ENCODE results near the gene TP53BP2.

TP53BP2 gene

DNA sequence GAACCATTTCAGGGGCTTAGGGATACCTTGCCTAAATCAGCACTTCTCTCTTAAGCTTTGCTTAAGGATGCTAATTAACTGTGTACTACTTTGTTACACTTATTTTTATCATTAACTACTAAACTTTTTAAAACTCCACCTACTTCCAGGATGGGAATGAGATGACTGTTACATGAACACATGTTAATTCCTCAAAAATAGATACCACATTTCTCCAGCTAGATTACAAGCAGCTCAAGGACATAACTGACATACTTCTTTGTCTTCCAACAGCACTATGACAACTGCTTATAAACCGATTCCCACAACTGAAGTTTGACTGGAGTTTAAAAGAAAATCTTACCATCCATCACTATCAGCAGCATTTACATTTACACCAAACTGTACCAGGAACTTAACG is 53.7 kb downstream of the TP53BP2 start:
- no peak for DNase-seq (ENCODE audit: low read depth)

DNA sequence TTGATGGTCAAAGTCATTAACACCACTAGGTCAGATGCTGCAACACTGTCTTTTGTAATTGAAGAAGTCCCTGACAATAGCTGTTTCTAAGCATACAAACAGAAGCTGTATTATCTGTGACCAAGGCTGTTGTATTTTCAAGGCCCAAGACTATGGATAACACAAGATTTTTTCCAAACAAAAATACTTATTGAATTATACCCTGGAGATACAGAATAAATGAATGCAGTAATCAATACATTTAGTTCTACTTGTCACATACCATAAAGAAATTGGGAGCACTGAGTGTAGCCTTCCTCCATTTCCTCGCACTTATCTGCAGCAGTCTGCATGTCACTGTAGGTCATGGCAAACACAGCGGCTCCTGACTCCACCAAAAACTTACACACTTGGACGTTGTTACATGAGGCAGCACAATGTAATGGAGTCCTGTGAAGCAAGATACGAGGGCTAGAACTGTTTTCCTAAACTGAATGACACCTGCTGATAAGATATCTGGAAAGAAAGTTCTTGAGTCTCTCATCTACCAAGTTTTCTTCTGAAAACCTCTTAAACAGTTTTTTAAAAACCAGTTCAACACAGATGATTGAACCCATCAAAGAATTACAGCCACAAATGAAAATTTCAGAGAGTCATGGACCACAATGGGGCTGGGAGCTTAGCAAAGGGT is 56.9 kb downstream of the TP53BP2 start:
- no peak for DNase-seq (ENCODE audit: low read depth)

DNA sequence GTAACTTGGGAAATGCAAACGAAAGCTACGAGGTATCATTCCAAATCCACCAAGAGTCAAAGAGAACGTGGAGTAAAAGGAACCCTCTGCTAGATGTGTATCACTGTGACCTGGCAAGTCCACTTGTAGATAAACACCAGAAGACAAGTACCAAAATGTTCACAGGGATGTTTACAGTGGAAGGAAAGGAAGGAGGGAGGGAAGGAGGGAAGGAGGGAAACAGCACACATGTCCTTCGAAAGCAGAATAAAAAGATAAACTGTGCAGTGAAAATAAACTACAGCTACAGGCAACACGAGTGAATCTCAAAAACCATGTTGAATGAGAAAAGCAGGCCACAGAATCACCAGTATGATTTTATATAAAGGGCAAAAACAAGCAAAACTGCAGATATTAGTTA is 59.9 kb downstream of the TP53BP2 start:
- no peak for DNase-seq (ENCODE audit: low read depth)

DNA sequence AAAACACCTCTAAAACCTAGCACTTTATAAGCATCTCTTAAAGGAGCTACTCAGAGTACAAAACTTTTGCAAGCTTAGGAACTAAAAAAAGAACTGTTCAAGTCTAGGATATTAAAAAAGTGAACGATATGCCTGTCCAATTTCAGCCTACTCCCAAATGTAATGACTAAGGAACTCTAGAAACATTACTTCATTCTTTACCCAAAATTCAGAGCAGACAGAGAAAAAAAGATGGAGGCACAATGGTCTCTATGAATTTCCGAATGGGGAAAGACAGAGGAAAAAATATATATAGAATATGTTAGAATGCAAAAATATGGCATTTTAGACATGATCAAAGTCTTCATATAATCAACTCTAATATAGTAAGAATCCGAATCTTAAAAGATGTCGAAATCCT is 61.2 kb downstream of the TP53BP2 start:
- DNase-seq (ENCODE audit: low read depth): no peak

DNA sequence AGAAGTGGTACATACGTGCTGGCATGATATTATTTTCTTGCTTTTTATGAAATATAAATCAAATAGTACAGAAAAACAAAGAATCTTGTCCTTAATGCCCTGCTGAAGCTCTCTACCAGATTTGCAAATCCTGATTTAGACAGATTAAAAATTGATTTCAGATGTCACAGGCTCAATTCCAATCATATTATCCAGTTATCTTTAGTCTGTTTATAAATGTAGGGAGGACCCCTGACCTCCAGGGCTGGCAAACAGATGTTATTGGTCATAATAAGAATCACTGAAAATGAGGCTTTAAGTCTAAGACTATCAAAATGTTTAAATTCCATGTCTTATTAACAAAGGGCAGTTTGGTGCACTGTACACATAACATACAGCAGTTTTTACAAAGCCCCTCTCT is 62.1 kb downstream of the TP53BP2 start:
- no peak for DNase-seq (ENCODE audit: low read depth)

DNA sequence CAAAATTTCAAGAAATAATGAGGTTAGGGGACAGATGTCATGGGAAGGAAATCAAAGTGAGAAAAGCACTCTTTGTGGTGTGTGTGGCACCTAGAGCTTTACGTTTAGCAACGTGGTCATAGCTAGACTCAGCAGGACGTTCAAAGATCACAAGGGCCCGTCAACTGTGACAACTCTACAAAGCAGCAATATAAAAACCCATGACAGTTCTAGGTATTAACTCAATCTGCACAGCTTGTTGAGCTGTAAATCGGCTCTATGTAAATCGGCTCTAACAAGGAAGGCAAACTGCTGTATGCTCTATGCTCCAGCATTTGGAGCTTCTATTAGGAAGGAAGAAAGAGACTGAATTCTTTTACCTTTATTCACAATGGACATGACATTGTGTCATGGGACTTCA is 64.8 kb downstream of the TP53BP2 start:
- DNase-seq (ENCODE audit: low read depth): no peak

DNA sequence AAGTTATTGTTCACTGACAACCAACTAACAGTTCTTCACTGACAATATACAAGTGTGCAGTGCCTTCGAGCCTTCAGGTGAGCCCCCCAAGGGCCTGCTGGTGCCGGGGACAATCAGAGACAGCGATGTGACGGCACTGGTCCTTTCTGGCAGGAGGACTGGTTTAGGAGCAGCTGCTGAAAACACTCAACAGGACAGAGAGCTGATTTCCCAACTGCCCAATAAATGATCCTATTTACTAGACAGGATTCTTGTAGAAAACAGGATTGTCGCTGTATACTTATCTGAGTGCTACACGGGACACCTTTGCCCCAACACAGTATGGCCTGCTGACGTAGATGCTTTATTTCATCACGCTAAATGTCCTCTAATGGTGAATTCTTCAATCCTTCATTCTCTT is 65.4 kb downstream of the TP53BP2 start:
- DNase-seq (ENCODE audit: low read depth): no peak

DNA sequence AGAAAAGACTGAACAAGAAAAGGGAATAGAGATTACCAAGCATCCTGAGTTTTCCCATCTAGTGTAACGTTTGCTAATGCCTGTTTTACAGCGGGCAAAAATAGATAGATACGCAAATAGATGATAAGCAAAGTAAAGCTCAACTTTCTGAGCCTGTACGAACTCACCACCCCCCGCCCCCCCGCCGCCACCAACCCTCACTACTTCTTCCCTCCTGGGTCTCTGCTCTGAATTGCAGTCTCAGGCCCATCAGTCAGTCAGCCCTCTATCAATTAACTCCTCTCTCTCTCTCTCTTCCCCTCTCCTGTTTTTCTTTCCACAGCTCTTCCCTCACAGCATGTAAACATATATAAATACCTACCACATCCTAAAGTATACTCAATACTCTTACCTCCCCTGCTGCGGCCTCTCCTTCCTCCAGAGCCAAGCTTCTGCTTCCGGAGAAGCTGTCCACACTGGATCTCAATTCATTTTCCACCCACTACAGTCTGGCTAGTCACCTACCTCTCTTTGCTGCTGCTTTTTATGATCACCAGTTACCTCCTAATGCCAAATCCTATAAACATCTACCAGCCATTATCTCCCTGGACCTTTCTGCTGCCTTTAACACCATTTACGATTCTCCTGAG is 68.8 kb downstream of the TP53BP2 start:
- DNase-seq (ENCODE audit: low read depth): no peak

DNA sequence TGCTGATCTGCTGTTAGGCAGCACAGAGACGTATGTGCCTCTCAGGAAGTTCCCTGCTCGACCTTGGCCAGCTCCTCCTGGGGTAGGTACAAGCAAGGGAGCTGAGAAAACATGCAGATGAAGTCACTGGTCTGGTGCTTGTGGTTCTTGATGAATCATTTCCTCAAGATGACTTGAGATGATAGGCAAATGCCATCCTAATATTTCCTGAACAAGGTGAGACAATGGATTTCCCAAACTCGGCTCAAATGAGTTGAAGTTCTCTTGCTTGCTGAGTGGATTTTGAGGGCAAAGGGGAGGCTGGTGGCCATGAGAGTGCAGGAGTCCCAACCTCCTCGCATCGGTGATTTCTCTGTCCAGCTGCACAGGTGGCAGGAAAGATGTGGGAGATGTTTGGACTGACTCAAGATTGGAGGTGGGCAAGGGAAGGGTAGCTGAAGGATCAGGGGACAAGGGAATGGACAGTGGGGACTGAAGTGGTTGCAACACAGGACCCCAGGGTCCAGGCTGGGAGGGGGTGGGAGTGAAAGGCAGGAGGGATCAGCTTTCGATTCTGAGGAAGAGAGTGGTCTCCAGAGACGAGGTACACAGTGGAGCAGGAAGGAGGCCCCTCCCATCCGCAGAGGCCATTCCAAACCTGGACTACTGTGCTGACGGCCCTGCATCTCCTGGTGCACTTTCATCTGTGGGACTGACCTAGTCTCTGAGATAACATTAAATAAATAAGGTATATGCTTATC is 69.5 kb downstream of the TP53BP2 start:
- no peak for DNase-seq (ENCODE audit: low read depth)

DNA sequence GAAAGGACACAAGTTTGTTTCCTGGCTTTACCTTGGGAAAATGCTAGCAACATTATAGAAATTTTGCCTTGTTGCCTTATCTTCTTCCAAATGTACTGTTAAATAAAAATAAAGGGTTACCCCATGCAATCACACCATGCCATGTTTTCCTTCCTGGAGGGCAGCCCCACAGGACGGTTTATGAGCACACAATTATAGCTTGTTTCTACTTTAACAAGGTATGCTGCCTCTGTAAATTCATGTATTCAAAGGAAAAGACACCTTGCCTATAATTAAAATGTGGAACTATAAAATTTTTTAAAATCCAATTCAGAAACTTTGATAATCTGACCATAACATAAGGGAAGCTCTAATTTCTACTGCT is 70.1 kb downstream of the TP53BP2 start:
- no peak for DNase-seq (ENCODE audit: low read depth)

DNA sequence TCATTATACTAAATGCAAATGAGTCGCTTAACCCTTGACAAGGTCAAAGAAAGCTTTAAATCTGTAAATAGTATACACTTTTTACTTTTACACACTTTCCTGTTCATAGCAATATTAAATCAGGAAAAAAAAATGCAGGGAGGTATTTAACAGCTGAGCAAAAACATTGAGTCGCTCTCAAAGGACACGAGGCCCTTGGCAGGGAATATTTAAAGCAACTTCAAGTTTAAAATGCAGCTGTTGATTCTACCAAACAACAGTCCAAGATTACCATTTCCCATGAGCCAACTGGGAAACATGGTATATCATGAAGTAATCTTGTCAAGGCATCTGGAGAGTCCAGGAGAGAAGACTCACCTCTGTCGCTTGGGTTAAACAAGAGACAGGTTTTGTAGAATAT is 70.7 kb downstream of the TP53BP2 start:
- no peak for DNase-seq (ENCODE audit: low read depth)

DNA sequence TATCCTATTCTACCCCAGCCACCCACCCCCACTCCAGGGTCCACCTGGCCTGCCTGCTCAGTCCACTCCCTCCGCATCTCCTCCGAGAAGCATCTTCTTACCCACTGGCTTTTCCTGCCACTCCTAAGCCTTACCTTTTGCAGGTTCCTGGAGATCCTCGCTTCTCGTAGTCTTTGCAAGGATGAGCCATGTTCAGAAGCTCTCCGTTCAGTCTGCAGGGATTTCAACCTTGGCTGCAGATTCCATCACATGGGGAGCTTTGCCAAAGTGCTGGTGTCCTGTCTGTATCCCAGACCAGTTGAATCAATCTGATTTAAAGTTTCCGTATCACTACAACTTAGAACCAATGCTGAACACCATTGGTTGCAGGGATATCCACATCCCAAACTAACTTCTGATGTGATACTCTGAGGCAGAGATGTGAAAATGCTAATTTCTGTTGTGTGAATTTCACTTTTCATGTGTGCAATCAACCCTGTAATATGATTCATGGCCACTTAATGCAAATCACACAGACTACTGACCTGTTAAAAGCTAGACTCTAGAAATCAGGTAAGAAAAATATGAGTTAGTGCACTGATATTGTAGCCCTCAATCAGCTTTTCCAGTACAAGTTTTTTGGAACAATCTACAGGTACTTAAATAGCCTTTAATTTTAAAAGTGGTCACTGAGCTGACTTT is 71.5 kb downstream of the TP53BP2 start:
- no peak for DNase-seq (ENCODE audit: low read depth)

DNA sequence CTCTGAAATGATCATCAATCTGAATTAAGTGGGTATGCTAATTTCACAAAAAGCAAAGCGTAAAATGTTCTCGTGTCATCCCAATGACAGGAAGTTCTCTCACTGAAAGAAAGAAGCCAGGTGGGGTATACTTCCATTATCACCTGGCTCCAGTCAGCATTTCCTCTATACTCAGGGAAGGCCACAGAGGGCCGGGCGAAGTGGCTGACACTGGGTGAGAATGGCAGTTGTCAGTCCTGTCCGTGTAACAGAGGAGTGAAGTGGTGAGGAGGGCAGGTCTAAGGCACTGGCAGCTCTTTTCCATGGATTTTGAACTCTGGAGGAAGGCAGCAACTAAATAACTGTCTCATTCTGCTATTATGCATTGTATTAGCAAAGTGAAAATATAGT is 73.0 kb downstream of the TP53BP2 start:
- DNase-seq (ENCODE audit: low read depth): no peak

DNA sequence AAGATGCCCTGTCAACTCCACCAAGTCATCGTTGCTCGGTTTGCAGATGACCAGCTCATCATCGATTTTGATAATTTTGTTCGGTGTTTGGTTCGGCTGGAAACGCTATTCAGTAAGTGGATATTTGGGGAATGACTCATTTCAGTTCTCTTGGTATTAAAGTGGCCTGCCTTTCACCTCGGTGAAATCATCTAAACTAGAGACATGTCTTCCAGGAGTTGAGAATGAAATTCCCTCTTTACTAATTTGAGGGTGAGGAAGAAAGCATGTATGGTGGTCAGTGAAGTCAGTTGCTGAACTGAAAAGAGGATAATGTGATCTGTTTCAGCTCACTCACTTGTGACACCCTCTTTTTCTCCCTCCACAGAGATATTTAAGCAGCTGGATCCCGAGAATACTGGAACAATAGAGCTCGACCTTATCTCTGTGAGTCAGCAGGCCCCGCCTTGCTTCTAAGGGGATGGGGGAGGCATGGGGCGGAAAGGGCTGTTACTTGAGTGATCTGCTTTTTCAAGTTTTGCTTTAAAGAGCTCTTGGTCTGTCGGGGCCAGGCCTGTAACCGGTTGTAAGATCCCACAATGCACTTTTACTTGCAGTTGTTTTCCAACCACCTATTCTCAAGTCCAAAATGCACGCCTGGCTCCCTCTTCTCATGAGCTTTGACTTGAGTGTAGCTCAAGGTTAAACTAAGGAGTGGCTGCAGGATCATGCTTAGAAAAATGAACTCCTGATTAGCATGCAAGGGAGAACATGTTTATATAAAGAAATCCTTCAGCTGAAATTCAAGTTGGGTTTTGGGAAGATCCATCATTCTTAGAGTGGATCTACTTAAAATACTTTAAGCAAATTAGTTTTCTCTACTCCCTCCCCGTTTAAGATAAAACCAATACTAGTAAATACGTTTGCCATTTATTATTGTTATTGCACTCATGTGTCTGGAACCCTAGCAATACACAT is 73.7 kb downstream of the TP53BP2 start:
- no peak for DNase-seq (ENCODE audit: low read depth)

DNA sequence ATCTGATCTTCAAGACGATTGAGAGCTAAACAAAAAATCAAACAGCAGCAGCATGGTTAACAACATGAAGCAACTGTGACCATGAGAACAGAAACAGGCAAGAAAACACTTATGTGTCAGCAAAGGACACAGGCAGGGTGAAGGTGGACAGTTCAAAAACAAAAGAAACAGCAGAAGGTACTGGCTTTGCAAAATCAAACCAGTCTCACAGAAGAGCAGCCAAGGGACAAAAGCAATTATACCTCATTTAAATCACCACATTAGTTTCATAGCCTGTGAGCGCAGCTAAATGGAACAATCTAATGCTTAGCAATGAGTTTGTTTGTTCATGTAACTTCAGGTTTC is 74.3 kb downstream of the TP53BP2 start:
- no peak for DNase-seq (ENCODE audit: low read depth)

DNA sequence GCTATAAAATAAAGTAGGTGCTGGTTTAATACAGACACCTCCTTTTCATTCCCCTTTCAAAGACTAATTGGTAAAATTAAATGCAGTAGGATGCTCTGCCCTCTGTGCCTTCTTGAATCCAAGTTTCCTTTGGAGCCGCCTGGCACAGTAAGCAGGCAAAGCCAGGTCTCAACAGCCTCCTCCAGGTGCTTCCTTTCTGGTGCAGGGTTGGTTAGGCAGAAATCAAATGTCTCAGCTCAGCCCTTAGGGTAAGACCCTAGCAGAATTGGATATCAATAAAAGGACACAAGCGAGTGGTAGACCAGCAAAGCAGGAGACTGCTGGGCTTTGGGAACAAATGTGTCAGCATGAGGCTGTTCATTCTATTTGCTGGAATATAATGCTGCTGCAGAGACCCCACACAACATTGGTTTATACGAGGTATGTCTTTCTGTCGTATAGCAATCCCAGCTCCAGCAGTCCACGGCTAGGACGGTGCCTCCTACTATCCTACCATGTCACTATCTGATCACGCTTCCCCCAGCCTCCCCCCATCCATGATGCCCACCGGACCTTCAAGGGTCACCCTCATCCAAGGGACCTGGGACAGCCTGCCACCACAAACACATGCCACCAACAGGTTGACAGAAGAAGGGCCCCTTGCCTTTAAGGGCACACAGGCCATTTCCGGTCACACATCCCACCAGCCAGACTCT is 75.0 kb downstream of the TP53BP2 start:
- no peak for DNase-seq (ENCODE audit: low read depth)

DNA sequence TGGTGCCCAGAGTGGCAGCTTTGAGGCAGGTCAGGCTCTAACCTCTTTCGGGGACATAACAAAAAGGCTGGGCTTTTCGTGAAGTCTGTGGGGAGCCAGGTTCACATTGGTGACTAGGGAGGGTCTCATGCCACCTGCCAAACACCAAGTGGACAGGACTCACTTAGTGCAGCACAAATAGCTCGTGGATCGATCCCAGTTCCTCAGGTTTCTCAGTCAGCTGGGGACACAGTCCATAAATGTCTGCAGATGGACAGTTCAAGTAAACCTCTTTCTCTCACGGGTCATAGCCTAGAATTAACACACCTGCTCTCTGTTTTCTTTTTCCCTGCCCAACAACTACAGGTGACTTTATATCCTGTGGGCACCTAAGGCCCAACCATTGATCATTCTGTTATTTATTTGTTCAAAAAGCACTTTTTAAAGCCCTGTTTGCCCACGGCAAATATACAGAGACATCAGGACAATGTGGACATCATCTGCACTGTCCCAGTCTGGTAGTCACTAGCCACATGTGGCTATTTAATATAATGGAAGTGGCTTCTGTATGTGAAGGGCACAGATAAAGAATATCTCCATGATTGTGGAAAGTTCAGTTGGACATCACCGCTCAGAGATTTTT is 79.9 kb downstream of the TP53BP2 start:
- no peak for DNase-seq (ENCODE audit: low read depth)

DNA sequence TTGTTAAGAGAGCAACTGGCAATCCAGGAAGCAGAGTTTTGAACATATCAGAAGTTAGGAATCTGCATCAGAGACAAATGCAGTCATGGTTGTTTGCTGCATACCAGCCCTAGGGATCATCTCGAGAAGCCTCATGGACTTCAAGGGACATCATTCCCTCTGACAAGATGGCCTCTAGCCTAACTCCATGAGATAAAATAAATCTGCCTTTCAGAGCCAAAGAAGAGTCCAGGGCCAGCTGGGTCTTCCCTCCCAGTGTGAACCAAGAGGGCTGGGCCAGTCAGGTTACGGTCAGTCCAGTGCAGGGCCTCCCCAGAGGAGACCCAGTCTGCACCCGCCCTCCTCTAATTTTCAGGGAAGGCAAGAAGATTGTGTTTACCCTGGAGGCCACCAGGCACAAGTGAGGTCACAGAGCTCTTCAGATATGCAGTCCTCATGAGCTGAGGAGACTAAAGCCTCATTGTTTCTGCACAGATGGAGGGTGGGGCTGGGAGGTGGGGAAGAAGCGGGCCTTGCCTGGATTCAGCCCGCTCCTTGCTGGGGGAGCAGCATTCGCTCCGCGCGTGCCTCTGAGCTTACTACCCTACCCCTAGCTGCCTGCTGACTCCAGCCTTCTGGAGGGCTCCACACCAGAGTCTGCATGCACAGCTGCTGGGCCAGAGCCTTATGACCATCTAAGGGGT is 80.6 kb downstream of the TP53BP2 start:
- no peak for DNase-seq (ENCODE audit: low read depth)

DNA sequence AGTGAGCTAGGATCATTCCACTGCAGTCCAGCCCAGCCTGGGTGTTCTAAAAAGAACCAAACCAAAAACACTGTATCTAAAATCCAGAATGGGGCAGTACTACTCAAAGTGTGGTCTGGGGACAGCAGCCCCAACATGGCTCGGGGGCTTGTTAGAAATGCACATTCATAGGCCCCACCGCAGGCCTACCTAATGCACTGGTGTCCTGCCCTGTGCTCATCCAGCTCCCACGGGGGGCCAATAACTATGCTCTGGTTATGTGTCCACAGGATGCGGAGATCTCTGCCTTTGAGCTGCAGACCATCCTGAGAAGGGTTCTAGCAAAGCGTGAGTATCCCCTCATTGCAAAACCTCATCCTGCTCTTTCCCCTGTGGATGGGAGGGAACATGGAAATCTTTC is 81.9 kb downstream of the TP53BP2 start:
- no peak for DNase-seq (ENCODE audit: low read depth)

DNA sequence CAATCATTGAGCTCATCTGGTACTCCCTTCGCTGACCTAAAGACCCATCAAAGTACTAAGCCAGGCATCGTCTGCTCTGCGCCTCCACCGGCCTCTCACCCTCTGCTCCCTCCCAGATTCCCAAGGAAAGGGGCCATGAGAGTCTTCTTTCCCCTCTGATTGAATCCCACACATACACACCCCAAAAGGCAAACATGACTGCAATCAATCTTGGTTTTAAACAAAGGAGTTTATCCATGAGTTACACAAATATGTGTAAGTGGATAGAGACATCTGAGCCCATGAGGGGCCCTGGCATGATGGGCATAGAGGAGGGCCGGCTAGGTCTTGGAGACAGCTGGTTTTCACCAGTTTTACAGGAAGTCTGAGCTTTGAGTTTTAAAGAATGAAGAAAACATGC is 82.5 kb downstream of the TP53BP2 start:
- DNase-seq (ENCODE audit: low read depth): no peak
